NT2/D1 (cell line): Measurements from ENCODE around the gene MIPEP.

Experiments used
- YY1 ChIP-seq: IDR thresholded peaks from 2 replicates; pipeline ENCODE4 v1.6.1; 2011; ENCODE audit not compliant: insufficient read length, insufficient read depth
- ZNF274 ChIP-seq: IDR thresholded peaks from 2 replicates; pipeline ENCODE4 v1.6.1; 2011; ENCODE audit warnings: mild to moderate bottlenecking, low read depth, low read length

GRCh38 chr13:23824371-23824770 is 64.8 kb downstream of the MIPEP start:
- TF ChIP-seq YY1 (no peak), ZNF274 (peak; percentile 54; the same call in 1 of the 2 replicates)
